ENCODE results near the gene PCNX4. TPM values are rescaled to one million over a fixed set of nuclear protein-coding genes. Genes with fewer than 3 reads are reported as not detected.
A peak's percentile ranks its signal among the peaks of the same experiment; 100 is the strongest.

The PCNX4 gene
- total RNA-seq, 1 donor from 2014 or later, result 39.8 TPM

GRCh38 chr14:60067882-60068281 lies 23.8 kb upstream of the PCNX4 start:
- TF ChIP-seq CTCF (IDR thresholded peaks at IDR 0.05; ENCODE audit: insufficient read depth, low read length, severe bottlenecking), result no peak
- DNase-seq (ENCODE audit: low read depth), result no peak
- Histone ChIP-seq H3K36me3 (ENCODE audit: control insufficient read depth, insufficient read depth, low read length) (no peaks in the 10 kb centered on the region), H3K27me3 (ENCODE audit: control insufficient read depth, insufficient read depth, low read length) (no peaks in the 10 kb centered on the region), H3K4me3 (ENCODE audit: low read depth, low read length) (no peak overlapping the region)
- FAIRE-seq, result no peak

- no peak for TF ChIP-seq CTCF (IDR thresholded peaks at IDR 0.05; ENCODE audit: insufficient read depth, low read length, severe bottlenecking)
- Histone ChIP-seq H3K36me3 (ENCODE audit: control insufficient read depth, insufficient read depth, low read length) (no peaks in the 10 kb centered on the region), H3K27me3 (ENCODE audit: control insufficient read depth, insufficient read depth, low read length) (no peaks in the 10 kb centered on the region), H3K4me3 (ENCODE audit: low read depth, low read length) (no peak overlapping the region)
- FAIRE-seq, result no peak
- no peak for DNase-seq (ENCODE audit: low read depth)
Measured at GRCh38 chr14:60079723-60080122, 12.0 kb upstream of the PCNX4 start.

DNA sequence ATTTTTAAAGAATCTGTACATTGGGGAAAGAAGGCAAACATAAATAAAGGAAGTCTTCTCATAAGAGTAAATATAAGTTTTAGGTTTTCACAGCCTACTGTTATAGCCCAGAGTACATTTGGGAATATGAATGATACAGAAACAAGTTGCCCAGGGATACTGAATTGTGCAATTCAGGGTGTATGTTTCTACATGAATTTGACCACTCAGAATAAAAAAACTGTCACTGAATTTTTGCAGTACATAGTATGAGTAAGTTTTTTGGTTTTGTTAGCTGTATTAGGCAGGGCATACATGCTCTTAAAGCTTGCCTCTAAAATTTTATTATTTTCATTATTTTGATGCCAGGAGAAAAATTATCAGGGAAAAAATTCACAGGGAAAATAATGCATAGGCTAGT lies 6.6 kb upstream of the PCNX4 start:
- TF ChIP-seq CTCF (IDR thresholded peaks at IDR 0.05; ENCODE audit: insufficient read depth, low read length, severe bottlenecking), result no peak
- Histone ChIP-seq H3K4me3 (ENCODE audit: low read depth, low read length) (no peak overlapping the region), H3K27me3 (ENCODE audit: control insufficient read depth, insufficient read depth, low read length) (no peaks in the 10 kb centered on the region), H3K36me3 (ENCODE audit: control insufficient read depth, insufficient read depth, low read length) (no peaks in the 10 kb centered on the region)
- DNase-seq (ENCODE audit: low read depth), result peak; percentile 87
- FAIRE-seq, result no peak

- no peaks in the 10 kb centered on the region for H3K27me3 ChIP-seq (ENCODE audit: control insufficient read depth, insufficient read depth, low read length)
- DNase-seq (ENCODE audit: low read depth) (no peak), FAIRE-seq (no peak)
- TF ChIP-seq CTCF (IDR thresholded peaks at IDR 0.05; ENCODE audit: insufficient read depth, low read length, severe bottlenecking), result no peak
- H3K36me3 ChIP-seq (ENCODE audit: control insufficient read depth, insufficient read depth, low read length), result no peaks in the 10 kb centered on the region
- no peak overlapping the region for H3K4me3 ChIP-seq (ENCODE audit: low read depth, low read length)
Measured at GRCh38 chr14:60085693-60086092, 6.0 kb upstream of the PCNX4 start.

- TF ChIP-seq CTCF (IDR thresholded peaks at IDR 0.05; ENCODE audit: insufficient read depth, low read length, severe bottlenecking), result no peak
- no peak overlapping the region for H3K4me3 ChIP-seq (ENCODE audit: low read depth, low read length)
- DNase-seq (ENCODE audit: low read depth), result no peak
Measured at GRCh38 chr14:60087668-60088067, 4.1 kb upstream of the PCNX4 start.

DNA sequence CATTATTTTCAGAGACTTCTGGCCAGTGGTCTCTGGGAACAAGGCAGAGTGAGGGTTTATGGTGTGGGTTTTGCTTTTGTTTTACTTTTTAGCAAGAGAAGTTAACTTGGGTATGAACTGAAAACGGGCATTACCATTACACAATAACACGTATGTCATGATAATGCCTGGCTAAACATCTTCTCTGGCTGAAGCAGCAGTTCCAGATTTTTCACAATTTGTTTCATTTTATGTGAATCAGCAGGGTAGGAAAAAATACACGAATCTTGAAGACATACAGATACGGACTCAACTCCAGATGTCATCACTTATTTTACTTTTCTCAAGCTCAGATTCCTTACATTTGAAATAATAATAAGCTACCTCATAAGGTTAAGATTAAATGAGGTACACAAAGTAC lies 2.5 kb upstream of the PCNX4 start:
- Histone ChIP-seq H3K4me3 (ENCODE audit: low read depth, low read length) (no peak overlapping the region), H3K36me3 (ENCODE audit: control insufficient read depth, insufficient read depth, low read length) (no peaks in the 10 kb centered on the region), H3K27me3 (ENCODE audit: control insufficient read depth, insufficient read depth, low read length) (no peaks in the 10 kb centered on the region)
- TF ChIP-seq CTCF (IDR thresholded peaks at IDR 0.05; ENCODE audit: insufficient read depth, low read length, severe bottlenecking), result no peak
- DNase-seq (ENCODE audit: low read depth), result no peak
- FAIRE-seq, result no peak

More at GRCh38 chr14:60087668-60088067, 4.1 kb upstream of the PCNX4 start:
- no peaks in the 10 kb centered on the region for H3K27me3 ChIP-seq (ENCODE audit: control insufficient read depth, insufficient read depth, low read length)
- no peak for FAIRE-seq
- H3K36me3 ChIP-seq (ENCODE audit: control insufficient read depth, insufficient read depth, low read length), result no peaks in the 10 kb centered on the region
